A673 (cell line): Measurements from ENCODE around the gene MAX.

ENCODE experiments used
- CTCF ChIP-seq: fragments of 300-800, 200-600 bp; sonication (generic); conservative IDR thresholded peaks from 2 replicates; pipeline ENCODE4 v1.5.1; 2017; ENCODE audit warnings: low read depth, mild to moderate bottlenecking, antibody characterized with exemption, low read length, moderate library complexity, mixed read lengths
- EZH2 ChIP-seq: fragments of 200-600 bp; sonication (generic); IDR thresholded peaks from 2 replicates; pipeline ENCODE4 v1.6.1; 2017; ENCODE audit warnings: borderline replicate concordance, low read depth, mild to moderate bottlenecking, mixed read lengths, antibody characterized with exemption, low read length; ENCODE audit not compliant: poor library complexity, severe bottlenecking

- TF ChIP-seq EZH2, result no peak
- TF ChIP-seq CTCF, result no peak
Observed at GRCh38 chr14:65142914-65143625, 40.8 kb upstream of the MAX start.
